ENCODE results near the gene KNDC1. TPM values are rescaled to one million over a fixed set of nuclear protein-coding genes. Genes with fewer than 3 reads are reported as not detected.

KNDC1 gene
- total and polyA plus RNA-seq, 2 donors (not counting 1 experiment from before 2014, with no cell fraction given), result 0.17 to 0.45 TPM

DNA sequence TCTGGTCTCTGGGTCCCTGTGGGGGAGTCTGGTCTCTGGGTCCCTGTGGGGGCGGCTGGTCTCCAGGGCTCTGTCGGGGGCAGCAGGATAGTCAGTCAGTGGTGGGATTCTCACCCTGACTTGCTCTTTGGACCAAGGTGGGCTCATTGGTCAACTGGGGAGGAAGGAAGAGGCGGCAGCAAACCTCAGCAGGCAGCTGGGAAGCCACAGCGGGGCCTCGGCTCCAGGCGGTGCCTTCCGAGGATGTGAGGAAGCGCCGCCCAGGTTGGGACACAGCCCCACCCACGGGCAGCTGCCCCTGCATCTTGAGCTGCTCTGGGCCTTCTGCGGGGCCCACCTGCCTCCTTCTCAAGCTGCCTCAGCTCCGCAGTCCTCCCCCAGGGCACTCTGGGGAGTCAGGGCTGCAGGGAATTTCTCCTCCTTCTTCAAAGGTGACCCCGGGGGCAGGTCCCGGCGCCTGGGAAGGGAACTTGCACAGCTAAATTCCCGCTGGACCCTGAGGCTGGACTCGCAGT lies 20.4 kb upstream of the KNDC1 start:
- intact Hi-C loops (cut with micrococcal nuclease), result loop anchor here (10.0 kb wide), 1 partner anchor 135 kb away; the partner anchor contains the start of gene ADAM8
- no peaks in the 10 kb centered on the region for H4K20me1 ChIP-seq (ENCODE audit: control insufficient read depth, insufficient read depth, low read length, poor library complexity, severe bottlenecking)
- no peaks in the 10 kb centered on the region for H3K79me2 ChIP-seq (ENCODE audit: control insufficient read depth, insufficient read depth, low read length)
- no peak overlapping the region for H3K4me3 Mint-ChIP-seq
- TF ChIP-seq EZH2 (IDR thresholded peaks at IDR 0.05; ENCODE audit: borderline replicate concordance, insufficient read depth, low read depth, low read length, poor library complexity, severe bottlenecking), result no peak
- no peak for TF ChIP-seq CTCF (IDR thresholded peaks at IDR 0.05)
- no peak overlapping the region for H3K27ac Mint-ChIP-seq
- H3K9me3 Mint-ChIP-seq (ENCODE audit: insufficient read depth), result no peaks in the 10 kb centered on the region
- H3K4me3 ChIP-seq (ENCODE audit: control extremely low read depth in 1 of 5, extremely low read depth in 1 of 5, insufficient read depth in 1 of 5, low read depth in 2 of 5, low read length in 4 of 5), result no peak overlapping the region
- H3K4me1 Mint-ChIP-seq, result peaks cover 12% of the 10 kb centered on the region
- H3K9ac ChIP-seq (ENCODE audit: low read length), result no peak overlapping the region
- H3K9me3 ChIP-seq (ENCODE audit: control extremely low read depth in 1 of 3, control insufficient read depth in 2 of 3, insufficient read depth in 1 of 3, low read length in 2 of 3), result no peaks in the 10 kb centered on the region
- H3K27me3 ChIP-seq (replicated peaks in 1 of 4; ENCODE audit: control extremely low read depth in 1 of 4, control insufficient read depth in 3 of 4, insufficient read depth in 4 of 4, low read length in 3 of 4), result peaks cover 0 to 15% (median 0%) of the 10 kb centered on the region in 4 experiments
- POLR2A ChIA-PET, result no interaction called here
- peaks cover 3 to 6% of the 10 kb centered on the region in 2 donors for H3K4me1 ChIP-seq (ENCODE audit: control insufficient read depth in 2 of 2, insufficient read depth in 2 of 2, low read length in 2 of 2)
- peaks cover 17% of the 10 kb centered on the region for H3K27me3 Mint-ChIP-seq
- 36% methylated on average over 17 of the region's 17 CpGs for WGBS (ENCODE audit: insufficient coverage)
- H3K4me2 ChIP-seq (replicated peaks; ENCODE audit: low read depth, low read length, poor library complexity, severe bottlenecking), result no peak overlapping the region
- H2AFZ ChIP-seq (ENCODE audit: insufficient read depth, low read depth, low read length, poor library complexity, severe bottlenecking), result no peak overlapping the region
- H3K36me3 ChIP-seq (replicated peaks in 1 of 2; ENCODE audit: control extremely low read depth in 1 of 2, control insufficient read depth in 1 of 2, extremely low read depth in 1 of 2, insufficient read depth in 2 of 2, low read length in 1 of 2), result no peaks in the 10 kb centered on the region
- DNase-seq, result no peak
- ATAC-seq (ENCODE audit: low read depth), result no peak
- CTCF ChIA-PET, result no interaction called here
- no peak overlapping the region for H3K27ac ChIP-seq (ENCODE audit: low read length in 2 of 2)

GRCh38 chr10:133140417-133141143 lies 19.4 kb upstream of the KNDC1 start:
- H3K4me1 ChIP-seq (ENCODE audit: control insufficient read depth in 2 of 2, insufficient read depth in 2 of 2, low read length in 2 of 2), result no peaks in the 10 kb centered on the region
- CTCF ChIA-PET, result no interaction called here
- no peaks in the 10 kb centered on the region for H3K9me3 Mint-ChIP-seq (ENCODE audit: insufficient read depth)
- ATAC-seq (ENCODE audit: low read depth) (no peak), DNase-seq (peak; percentile 12)
- H3K27ac ChIP-seq (ENCODE audit: low read length in 2 of 2), result no peak overlapping the region
- TF ChIP-seq EZH2 (IDR thresholded peaks at IDR 0.05; ENCODE audit: borderline replicate concordance, insufficient read depth, low read depth, low read length, poor library complexity, severe bottlenecking), result no peak
- TF ChIP-seq CTCF (IDR thresholded peaks at IDR 0.05), result no peak
- H3K9me3 ChIP-seq (ENCODE audit: control extremely low read depth in 1 of 3, control insufficient read depth in 2 of 3, insufficient read depth in 1 of 3, low read length in 2 of 3), result no peaks in the 10 kb centered on the region
- no peak overlapping the region for H3K9ac ChIP-seq (ENCODE audit: low read length)
- 86% methylated on average over 23 of the region's 26 CpGs for WGBS (ENCODE audit: insufficient coverage)
- POLR2A ChIA-PET, result no interaction called here
- H3K4me3 ChIP-seq (ENCODE audit: control extremely low read depth in 1 of 5, extremely low read depth in 1 of 5, insufficient read depth in 1 of 5, low read depth in 2 of 5, low read length in 4 of 5), result no peak overlapping the region
- H3K4me2 ChIP-seq (replicated peaks; ENCODE audit: low read depth, low read length, poor library complexity, severe bottlenecking), result no peak overlapping the region
- H2AFZ ChIP-seq (ENCODE audit: insufficient read depth, low read depth, low read length, poor library complexity, severe bottlenecking), result no peak overlapping the region
- intact Hi-C loops (cut with micrococcal nuclease), result loop anchor here (10.0 kb wide), 1 partner anchor 134 kb away; the partner anchor contains the start of gene ADAM8
- H4K20me1 ChIP-seq (ENCODE audit: control insufficient read depth, insufficient read depth, low read length, poor library complexity, severe bottlenecking), result no peaks in the 10 kb centered on the region
- H3K4me3 Mint-ChIP-seq, result no peak overlapping the region
- H3K27ac Mint-ChIP-seq, result no peak overlapping the region
- no peaks in the 10 kb centered on the region for H3K36me3 ChIP-seq (replicated peaks in 1 of 2; ENCODE audit: control extremely low read depth in 1 of 2, control insufficient read depth in 1 of 2, extremely low read depth in 1 of 2, insufficient read depth in 2 of 2, low read length in 1 of 2)
- peaks cover 22% of the 10 kb centered on the region for H3K27me3 Mint-ChIP-seq
- H3K27me3 ChIP-seq (replicated peaks in 1 of 4; ENCODE audit: control extremely low read depth in 1 of 4, control insufficient read depth in 3 of 4, insufficient read depth in 4 of 4, low read length in 3 of 4), result peaks cover 0 to 22% (median 0%) of the 10 kb centered on the region in 4 experiments
- no peaks in the 10 kb centered on the region for H3K79me2 ChIP-seq (ENCODE audit: control insufficient read depth, insufficient read depth, low read length)
- H3K4me1 Mint-ChIP-seq, result peaks cover 6% of the 10 kb centered on the region
